Dermis blood vessel endothelial cell (primary cell): ENCODE data around the gene USP24. TPM values are rescaled to one million over a fixed set of nuclear protein-coding genes. Genes with fewer than 3 reads are reported as not detected.
"Not testable (repeated sequence)": the region's sequence is repeated elsewhere in the genome, so short reads cannot be mapped to it uniquely, and the experiment has no call there.

Source experiments
- DNase-seq: peaks from one replicate; pipeline ENCODE4 v3.0.0; 2010
- total RNA-seq: library from RNA; depleted of rRNA; stranded (reverse); fragments of >200 nt; gene quantifications from 2 replicates; pipeline ENCODE4 v1.2.3, GENCODE V29; 2014

Gene USP24
- total RNA-seq, 1 donor from 2014 or later = 57.9 TPM

- DNase-seq = no peak
These were observed 60.5 kb downstream of the USP24 start for GRCh38 chr1:55154616-55155015.

- no peak for DNase-seq
These were observed 62.1 kb downstream of the USP24 start for GRCh38 chr1:55153031-55153430.

DNA sequence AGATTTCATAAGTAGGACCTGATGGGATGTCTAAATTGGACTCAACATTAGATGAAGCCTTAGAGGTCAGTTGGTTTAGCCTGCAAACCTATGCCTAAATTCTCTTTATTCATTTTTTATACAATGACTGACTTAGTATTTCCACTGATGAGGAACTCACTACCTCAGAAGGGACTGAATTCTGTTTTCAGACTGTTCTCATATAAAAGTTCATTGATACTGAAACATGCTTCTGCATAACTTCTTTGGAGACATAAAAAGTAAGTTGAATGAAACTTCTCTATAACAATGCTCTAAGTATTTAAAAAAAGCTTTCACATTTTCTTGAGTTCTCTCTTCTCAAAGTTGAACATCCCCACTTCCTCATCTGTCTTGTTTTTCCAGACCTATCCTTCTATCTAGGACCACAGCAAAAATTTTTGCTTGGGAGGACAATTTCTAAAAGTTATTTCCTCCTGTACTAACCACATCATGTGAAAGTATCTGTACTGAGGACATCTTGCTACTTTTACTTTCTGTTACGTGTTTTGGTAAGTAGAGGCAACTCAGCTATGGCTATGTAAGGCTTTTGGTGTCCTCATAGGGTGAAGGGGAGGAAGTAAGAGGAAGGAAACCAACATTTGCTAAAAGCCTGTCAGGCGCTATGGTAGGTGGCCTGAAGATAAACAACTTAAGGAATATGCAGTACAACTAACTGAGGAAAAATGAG, 64.1 kb downstream of the USP24 start:
- no peak for DNase-seq

GRCh38 chr1:55148676-55149075, 66.5 kb downstream of the USP24 start:
- DNase-seq = no peak

DNA sequence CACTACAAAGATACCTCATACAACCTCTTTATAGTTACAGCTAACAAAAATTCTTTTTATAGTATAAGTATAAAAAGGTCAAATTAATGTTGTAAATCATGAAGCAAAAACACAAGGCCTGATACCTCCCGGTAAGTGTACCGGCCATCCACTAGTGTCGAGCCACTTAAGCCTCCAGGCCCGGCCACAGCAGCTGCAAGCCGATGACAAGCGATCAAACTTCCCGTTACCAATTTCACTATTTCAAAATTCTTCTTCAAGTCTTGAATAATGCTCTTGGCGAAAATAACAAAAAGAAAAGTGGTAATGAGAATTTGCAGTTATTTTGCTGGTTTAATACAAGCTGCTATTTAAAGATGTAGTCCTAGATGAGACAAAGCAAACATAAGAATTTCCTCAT, 67.6 kb downstream of the USP24 start:
- no peak for DNase-seq

- DNase-seq = peak; percentile 15
These were observed 68.4 kb downstream of the USP24 start for GRCh38 chr1:55146781-55147180.

DNA sequence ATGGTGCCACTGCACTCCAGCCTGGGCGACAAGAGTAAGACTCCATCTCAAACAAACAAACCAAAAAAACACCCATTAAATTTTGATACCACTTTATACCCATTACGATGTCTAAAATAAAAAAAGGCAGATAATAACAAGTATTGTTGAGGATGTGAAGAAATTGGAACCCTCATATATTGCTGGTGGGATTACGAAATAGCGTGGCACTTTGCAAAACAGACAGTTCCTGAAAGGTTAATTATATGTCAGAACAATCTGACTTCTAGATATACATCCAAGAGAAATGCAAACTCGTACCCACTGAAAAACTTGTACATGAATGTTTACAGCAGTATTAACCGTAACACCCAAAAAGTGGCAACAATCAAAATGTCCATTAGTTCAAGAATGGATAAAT, 70.3 kb downstream of the USP24 start:
- DNase-seq = no peak

DNA sequence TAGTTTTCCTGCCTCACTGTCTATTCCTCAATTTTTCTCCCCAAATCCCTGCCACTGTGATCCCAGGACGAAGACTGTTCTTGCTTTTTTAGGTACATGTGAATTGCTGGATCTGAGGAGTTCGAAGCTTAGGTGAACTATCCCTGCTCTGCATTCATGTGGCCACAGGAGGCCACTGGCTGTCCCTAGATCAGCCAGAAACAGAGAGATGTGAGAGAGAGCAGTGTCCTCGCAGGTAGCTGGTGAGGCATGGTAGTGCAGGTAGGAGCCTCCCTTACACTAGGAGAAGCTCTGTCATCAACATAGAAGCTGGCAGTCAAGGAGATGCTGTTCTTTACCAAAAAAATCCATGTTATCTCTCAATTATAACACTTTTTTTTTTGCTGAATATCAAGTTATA, 71.5 kb downstream of the USP24 start:
- peak; percentile 12 for DNase-seq

DNA sequence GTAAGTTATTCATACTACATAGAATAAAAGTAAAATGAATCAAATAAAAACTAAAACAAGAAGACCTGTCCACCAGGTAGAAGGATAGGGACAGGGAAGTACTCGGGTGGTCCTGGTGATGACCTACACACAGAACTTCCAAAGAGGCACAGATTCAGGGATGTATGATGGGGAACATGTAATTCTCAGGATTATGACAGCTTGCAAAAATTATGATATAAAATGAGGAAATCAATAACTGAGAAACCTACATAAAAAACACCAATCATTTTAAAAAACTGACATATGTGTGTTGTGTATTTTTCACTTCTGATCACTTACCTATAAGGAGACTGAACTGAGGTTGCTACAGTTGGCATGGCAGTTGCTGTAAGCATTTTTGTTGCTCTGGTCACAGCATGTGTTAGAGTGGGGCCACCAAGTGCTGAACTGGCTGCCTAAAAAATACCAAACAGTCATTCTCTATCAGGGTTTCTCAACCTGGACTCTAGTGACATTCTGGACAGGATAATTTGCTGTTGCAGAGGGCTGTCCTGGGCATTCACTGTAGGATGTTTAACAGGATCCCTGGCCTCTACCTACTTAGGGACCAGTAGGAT, 73.8 kb downstream of the USP24 start:
- no peak for DNase-seq

DNA sequence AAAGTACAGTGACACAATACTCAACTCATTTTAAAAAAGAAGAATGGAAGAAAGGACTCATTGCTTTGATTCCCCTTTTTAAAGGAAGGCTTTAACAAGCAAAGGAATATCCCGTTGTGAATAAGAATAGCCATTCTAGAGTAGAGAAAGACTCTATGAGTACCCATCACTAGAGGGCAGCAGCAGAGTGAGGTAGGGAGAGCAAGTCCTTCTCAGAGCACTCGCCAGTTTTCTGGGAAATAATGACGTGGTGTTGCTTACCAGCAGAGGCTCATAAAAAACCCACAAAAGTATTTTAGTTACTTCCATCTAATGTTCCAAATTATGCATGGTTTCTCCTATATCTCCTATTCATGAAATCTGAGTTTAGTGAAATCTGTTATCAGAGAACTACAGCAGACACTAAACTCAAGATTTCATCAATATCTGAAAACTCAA, 74.6 kb downstream of the USP24 start:
- DNase-seq = peak; percentile 90

- DNase-seq = no peak
These were observed 75.0 kb downstream of the USP24 start for GRCh38 chr1:55140137-55140536.

GRCh38 chr1:55138823-55139222, 76.3 kb downstream of the USP24 start:
- no peak for DNase-seq

GRCh38 chr1:55134152-55134808, 80.9 kb downstream of the USP24 start:
- DNase-seq = no peak

- DNase-seq = no peak
These were observed 83.4 kb downstream of the USP24 start for GRCh38 chr1:55131801-55132200.

GRCh38 chr1:55131218-55131617, 83.9 kb downstream of the USP24 start:
- DNase-seq = no peak

DNA sequence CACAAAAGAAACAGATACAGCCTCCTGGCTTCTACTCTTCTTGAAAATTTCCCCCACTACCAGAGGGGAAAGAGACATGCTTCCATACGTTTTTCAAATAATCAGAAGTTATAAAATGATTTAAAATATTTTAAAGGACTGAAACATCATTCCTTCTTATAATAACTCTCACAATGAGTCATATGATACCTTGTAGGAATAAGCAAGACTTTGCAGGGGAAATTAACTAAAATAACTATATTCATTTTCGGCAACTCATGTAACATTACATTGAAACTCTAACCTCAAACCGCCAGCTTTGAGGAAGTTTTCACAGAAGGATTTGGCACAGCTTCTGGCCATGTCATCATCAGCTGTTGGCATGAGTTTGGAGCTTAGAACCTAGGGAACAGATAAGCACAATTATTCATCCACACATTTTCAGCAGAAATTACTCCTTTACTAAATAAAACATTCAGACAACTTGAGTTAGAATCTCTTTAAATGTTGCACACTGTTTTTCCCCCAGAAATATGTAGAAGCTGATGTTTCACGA, 85.9 kb downstream of the USP24 start:
- peak; percentile 64 for DNase-seq

DNA sequence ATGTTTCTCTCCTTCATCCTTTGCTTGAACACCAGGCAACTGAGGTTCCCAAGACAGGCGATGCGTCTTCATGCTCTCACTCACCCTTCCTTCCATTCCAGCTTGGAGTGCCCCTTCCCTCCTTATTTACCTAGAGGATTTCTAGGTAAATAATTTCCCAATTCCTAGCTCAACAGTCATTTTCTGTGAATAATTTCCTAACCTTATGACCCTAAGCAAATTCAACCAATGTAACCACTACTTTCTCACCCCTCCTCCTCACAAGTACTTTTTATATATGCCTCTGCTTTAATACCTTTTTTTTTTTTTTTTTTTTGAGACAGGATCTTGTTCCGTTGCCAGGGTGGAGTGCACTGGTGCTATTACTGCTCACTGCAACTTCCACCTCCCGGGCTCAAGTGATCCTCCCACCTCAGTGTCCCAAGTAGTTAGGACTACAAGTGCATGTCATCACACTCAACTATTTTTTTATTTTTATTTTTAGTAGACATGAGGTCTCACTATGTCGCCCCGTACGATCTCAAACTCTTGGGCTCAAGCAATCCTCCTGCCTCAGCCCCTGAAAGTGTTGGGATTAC, 86.7 kb downstream of the USP24 start:
- DNase-seq = no peak

- no peak for DNase-seq
These were observed 87.3 kb downstream of the USP24 start for GRCh38 chr1:55127827-55128343.

DNA sequence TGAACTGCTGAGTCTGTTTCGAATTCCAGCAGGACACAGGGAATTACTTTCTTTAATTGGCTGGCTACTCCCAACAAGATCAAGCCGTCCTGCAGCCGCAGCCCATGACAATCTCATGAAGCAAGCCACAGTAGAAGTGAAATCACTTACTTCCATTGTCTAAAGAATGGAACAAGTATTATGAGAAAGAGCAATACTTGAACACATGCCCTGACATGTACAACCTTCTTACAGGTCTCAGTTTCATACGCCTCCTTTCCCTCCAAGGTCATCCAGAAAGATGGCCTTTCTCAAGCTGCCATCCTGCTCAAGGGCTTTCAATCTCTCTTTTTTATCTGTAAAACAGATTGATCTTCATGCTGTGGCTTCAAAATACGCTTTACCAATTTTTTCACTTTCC, 90.7 kb downstream of the USP24 start:
- no peak for DNase-seq

- no peak for DNase-seq
These were observed 94.6 kb downstream of the USP24 start for GRCh38 chr1:55120538-55120937.

- DNase-seq = no peak
These were observed 96.4 kb downstream of the USP24 start for GRCh38 chr1:55118651-55119329.

- no peak for DNase-seq
These were observed 97.2 kb downstream of the USP24 start for GRCh38 chr1:55117941-55118340.

GRCh38 chr1:55109005-55109404, 106.2 kb downstream of the USP24 start:
- DNase-seq = not testable (repeated sequence)
